ENCODE results near the gene SLITRK4. TPM values are rescaled to one million over a fixed set of nuclear protein-coding genes. Genes with fewer than 3 reads are reported as not detected.

Gene SLITRK4
- total RNA-seq, 1 donor from 2014 or later = 7.7 TPM

DNA sequence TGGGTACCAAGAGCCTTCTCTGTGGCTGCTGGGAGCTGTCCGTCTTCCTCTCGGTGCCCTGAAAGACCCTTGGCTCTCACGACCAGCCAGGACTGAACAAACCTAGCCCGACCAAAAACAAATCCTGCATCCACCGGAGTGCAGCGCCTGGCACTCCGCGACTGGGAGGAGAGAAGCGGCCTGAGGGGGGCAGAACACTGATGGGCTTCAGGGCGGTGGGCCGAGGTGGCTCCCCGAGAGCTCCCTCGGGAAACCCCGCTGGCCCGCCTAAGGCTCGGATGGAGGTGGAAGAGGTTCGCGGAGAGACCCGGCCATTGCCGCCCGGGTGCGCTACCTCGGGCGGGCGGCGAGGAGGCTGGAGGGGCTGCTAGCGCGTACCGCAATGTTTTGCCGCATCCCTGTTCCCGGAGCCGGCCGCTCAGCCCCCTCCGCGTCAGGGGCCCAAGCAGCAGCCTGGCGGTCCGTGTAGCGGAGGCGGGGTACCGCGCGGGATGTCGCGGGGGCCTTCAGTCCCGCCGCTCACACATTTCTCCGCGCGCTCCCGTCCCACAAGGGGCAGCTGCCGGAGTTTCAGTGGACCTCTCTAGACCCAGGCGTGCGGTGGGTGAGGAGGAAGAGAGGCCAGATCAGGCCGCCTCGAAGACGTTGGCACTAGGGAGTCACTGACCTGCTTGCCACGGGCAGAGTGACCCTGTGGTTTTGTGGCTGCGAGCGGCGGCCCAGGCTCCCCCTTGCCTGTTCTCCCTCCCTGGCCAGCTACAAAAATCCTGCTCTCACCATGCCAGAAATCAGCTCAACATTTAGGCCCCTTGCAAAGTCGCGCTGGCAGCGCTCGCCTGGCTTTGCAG, 2.2 kb downstream of the SLITRK4 start:
- H3K4me1 ChIP-seq = no peaks in the 10 kb centered on the region
- no peaks in the 10 kb centered on the region for H3F3A ChIP-seq (ENCODE audit: low read depth)
- no peaks in the 10 kb centered on the region for H4K20me1 ChIP-seq (ENCODE audit: low read depth)
- no peaks in the 10 kb centered on the region for H3K9me3 ChIP-seq (ENCODE audit: low read depth)
- H2AFZ ChIP-seq (replicated peaks) = peak overlapping the region; percentile 57
- Mint-ChIP-seq H3K27ac (no peak overlapping the region), H3K27me3 (ENCODE audit: insufficient read depth, low read depth) (peaks cover 4% of the 10 kb centered on the region), H3K36me3 (peaks cover 3% of the 10 kb centered on the region), H3K4me1 (peaks cover 8% of the 10 kb centered on the region), H3K9me3 (peaks cover 18% of the 10 kb centered on the region), H3K4me3 (peak overlapping the region; percentile 96)
- peak overlapping the region; percentile 60 for H3K4me3 ChIP-seq
- TF ChIP-seq, protein P1, sequence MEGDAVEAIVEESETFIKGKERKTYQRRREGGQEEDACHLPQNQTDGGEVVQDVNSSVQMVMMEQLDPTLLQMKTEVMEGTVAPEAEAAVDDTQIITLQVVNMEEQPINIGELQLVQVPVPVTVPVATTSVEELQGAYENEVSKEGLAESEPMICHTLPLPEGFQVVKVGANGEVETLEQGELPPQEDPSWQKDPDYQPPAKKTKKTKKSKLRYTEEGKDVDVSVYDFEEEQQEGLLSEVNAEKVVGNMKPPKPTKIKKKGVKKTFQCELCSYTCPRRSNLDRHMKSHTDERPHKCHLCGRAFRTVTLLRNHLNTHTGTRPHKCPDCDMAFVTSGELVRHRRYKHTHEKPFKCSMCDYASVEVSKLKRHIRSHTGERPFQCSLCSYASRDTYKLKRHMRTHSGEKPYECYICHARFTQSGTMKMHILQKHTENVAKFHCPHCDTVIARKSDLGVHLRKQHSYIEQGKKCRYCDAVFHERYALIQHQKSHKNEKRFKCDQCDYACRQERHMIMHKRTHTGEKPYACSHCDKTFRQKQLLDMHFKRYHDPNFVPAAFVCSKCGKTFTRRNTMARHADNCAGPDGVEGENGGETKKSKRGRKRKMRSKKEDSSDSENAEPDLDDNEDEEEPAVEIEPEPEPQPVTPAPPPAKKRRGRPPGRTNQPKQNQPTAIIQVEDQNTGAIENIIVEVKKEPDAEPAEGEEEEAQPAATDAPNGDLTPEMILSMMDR (IDR thresholded peaks at IDR 0.05) = peak; percentile 17
- no peak for TF ChIP-seq EZH2 (IDR thresholded peaks at IDR 0.05)
- H3K27me3 ChIP-seq = peaks cover 22% of the 10 kb centered on the region
- H3K36me3 ChIP-seq = no peaks in the 10 kb centered on the region
- H3K79me2 ChIP-seq (ENCODE audit: low read depth) = no peaks in the 10 kb centered on the region
- no peak overlapping the region for H3K9ac ChIP-seq
- peak; percentile 46 for DNase-seq (ENCODE audit: low spot score)
- H3K4me2 ChIP-seq = peak overlapping the region; percentile 83
- no peak overlapping the region for H3K27ac ChIP-seq

DNA sequence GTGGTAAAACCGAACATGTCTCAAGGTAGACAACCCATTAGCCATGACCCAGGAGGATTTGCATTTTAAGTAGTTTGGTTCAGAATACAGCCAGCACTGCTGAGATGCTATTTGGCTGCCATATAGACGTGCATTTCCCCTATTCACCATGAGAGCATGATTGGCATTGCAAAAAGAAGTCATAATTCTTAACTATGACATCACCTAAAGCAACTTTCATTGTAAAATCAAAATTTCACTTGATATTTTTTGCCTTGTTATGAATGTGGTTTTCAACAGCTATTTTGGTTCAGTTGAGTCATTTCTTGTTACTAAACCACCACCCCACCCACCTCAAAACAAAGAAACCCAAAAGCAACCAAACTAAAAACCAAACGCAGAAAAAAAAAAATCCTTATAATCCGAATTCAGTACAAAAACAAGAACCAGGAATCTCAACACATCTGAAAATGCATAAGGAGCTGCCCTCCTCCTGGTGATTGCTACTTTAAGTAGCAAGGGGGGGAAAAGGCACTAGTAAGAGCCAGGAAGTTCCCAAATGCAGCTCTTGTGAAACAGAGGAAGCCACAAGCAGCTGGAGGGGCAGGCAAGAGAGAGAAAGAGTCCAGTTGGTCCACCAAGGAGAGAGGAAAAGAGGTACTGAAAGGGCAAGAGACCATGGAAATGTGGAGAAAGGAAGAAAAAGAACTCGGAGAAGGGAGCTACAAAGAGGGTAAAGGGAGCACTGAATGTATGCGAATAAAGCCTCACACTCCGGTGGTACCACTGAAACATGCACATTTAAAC, 3.1 kb downstream of the SLITRK4 start:
- H3K27me3 Mint-ChIP-seq (ENCODE audit: insufficient read depth, low read depth) = peaks cover 4% of the 10 kb centered on the region
- peaks cover 18% of the 10 kb centered on the region for H3K9me3 Mint-ChIP-seq
- peak; percentile 2 for DNase-seq (ENCODE audit: low spot score)
- no peaks in the 10 kb centered on the region for H4K20me1 ChIP-seq (ENCODE audit: low read depth)
- H3K4me1 Mint-ChIP-seq = peaks cover 8% of the 10 kb centered on the region
- H3K79me2 ChIP-seq (ENCODE audit: low read depth) = no peaks in the 10 kb centered on the region
- H3K4me1 ChIP-seq = no peaks in the 10 kb centered on the region
- peak overlapping the region; percentile 96 for H3K4me3 Mint-ChIP-seq
- no peaks in the 10 kb centered on the region for H3F3A ChIP-seq (ENCODE audit: low read depth)
- H3K36me3 ChIP-seq = no peaks in the 10 kb centered on the region
- H3K4me2 ChIP-seq = peak overlapping the region; percentile 83
- no peaks in the 10 kb centered on the region for H3K9me3 ChIP-seq (ENCODE audit: low read depth)
- peaks cover 22% of the 10 kb centered on the region for H3K27me3 ChIP-seq
- H3K27ac ChIP-seq = no peak overlapping the region
- peak overlapping the region; percentile 60 for H3K4me3 ChIP-seq
- H2AFZ ChIP-seq (replicated peaks) = no peak overlapping the region
- TF ChIP-seq EZH2 (IDR thresholded peaks at IDR 0.05) = no peak
- TF ChIP-seq, protein P1 (IDR thresholded peaks at IDR 0.05) = no peak
- H3K9ac ChIP-seq = no peak overlapping the region
- H3K27ac Mint-ChIP-seq = peak overlapping the region; percentile 52
- H3K36me3 Mint-ChIP-seq = peaks cover 5% of the 10 kb centered on the region

DNA sequence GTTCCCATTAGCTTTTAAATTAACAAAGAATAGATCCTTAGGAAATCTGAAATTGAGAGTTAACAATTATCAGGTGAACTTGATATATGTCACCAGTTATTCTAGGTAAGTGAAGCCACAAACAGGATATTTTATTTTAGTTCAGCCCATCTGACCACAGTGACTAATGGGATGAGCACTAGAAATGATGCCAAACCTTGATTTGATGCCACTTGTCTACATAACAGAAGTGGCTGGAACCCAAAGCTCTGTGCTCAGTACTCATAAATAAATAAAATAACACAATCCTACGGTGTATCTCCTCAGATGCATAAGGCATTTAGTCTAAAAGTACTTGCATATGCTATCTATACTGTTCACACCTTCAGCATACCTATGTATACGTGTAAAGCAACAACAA, 12.2 kb downstream of the SLITRK4 start:
- Mint-ChIP-seq H3K4me3 (no peak overlapping the region), H3K27me3 (ENCODE audit: insufficient read depth, low read depth) (no peaks in the 10 kb centered on the region), H3K27ac (no peak overlapping the region), H3K36me3 (peaks cover 2% of the 10 kb centered on the region), H3K9me3 (peaks cover under 1% of the 10 kb centered on the region), H3K4me1 (no peaks in the 10 kb centered on the region)
- no peak overlapping the region for H3K9ac ChIP-seq
- no peak overlapping the region for H3K27ac ChIP-seq
- H3K4me2 ChIP-seq = no peak overlapping the region
- no peaks in the 10 kb centered on the region for H3K27me3 ChIP-seq
- H3K36me3 ChIP-seq = no peaks in the 10 kb centered on the region
- no peak overlapping the region for H3K4me3 ChIP-seq
- no peak overlapping the region for H2AFZ ChIP-seq (replicated peaks)
- no peaks in the 10 kb centered on the region for H3K79me2 ChIP-seq (ENCODE audit: low read depth)
- TF ChIP-seq EZH2phosphoT487 (IDR thresholded peaks at IDR 0.05) = no peak
- TF ChIP-seq, protein P1 (IDR thresholded peaks at IDR 0.05) = no peak
- no peak for TF ChIP-seq EZH2 (IDR thresholded peaks at IDR 0.05)
- H4K20me1 ChIP-seq (ENCODE audit: low read depth) = no peaks in the 10 kb centered on the region
- H3K9me3 ChIP-seq (ENCODE audit: low read depth) = no peaks in the 10 kb centered on the region
- H3K4me1 ChIP-seq = no peaks in the 10 kb centered on the region
- no peaks in the 10 kb centered on the region for H3F3A ChIP-seq (ENCODE audit: low read depth)
- no peak for DNase-seq (ENCODE audit: low spot score)

Data from neural progenitor cell (in vitro differentiated cells).